Lung (tissue), 12 donors: ENCODE measurements around the gene CCT5. TPM values are rescaled to one million over a fixed set of nuclear protein-coding genes. Genes with fewer than 3 reads are reported as not detected.

Experiments
- ATAC-seq: fragments of 200-7000 bp; cut with Tn5 transposase; one replicate; pipeline ENCODE4 v1.9.1; 2020; ENCODE audit warnings: moderate number of reproducible peaks; ENCODE audit not compliant: insufficient read depth, low FRiP score
- DNase-seq, 3 donors: peaks; one replicate each; pipeline ENCODE4 v3.0.0-alpha.2; 2013 to 2017
- H3K27ac ChIP-seq, 2 donors: one replicate each; pipeline ENCODE4 v1.5.1; 2013; ENCODE audit warnings: mild to moderate bottlenecking in 2 of 2, moderate library complexity in 2 of 2, control low read depth in 1 of 2, inconsistent platforms in 1 of 2, low read depth in 1 of 2, low read length in 1 of 2
- H3K27me3 ChIP-seq, 3 donors: one replicate each; pipeline ENCODE4 v1.5.1; 2013; ENCODE audit warnings: low read length in 2 of 3; ENCODE audit not compliant: control insufficient read depth in 3 of 3, insufficient read depth in 3 of 3
- H3K36me3 ChIP-seq, 4 donors: one replicate each; pipeline ENCODE4 v1.5.1; 2013; ENCODE audit warnings: low read length in 4 of 4, mild to moderate bottlenecking in 1 of 4, moderate library complexity in 1 of 4; ENCODE audit not compliant: control insufficient read depth in 4 of 4, insufficient read depth in 4 of 4
- H3K4me1 ChIP-seq, 5 donors: one replicate each; pipeline ENCODE4 v1.5.1; 2013; ENCODE audit warnings: low read length in 5 of 5, mild to moderate bottlenecking in 2 of 5, moderate library complexity in 1 of 5; ENCODE audit not compliant: control insufficient read depth in 5 of 5, insufficient read depth in 5 of 5
- H3K4me3 ChIP-seq: one replicate; pipeline ENCODE4 v1.5.1; 2013; ENCODE audit warnings: mild to moderate bottlenecking, control low read depth, moderate library complexity
- H3K9ac ChIP-seq, 2 donors: one replicate each; pipeline ENCODE4 v1.5.1; 2013; ENCODE audit warnings: low read length in 2 of 2, control low read depth in 1 of 2; ENCODE audit not compliant: insufficient read depth in 1 of 2
- H3K9me3 ChIP-seq, 4 donors: one replicate each; pipeline ENCODE4 v1.5.1; 2013; ENCODE audit warnings: low read length in 3 of 4, mild to moderate bottlenecking in 1 of 4, moderate library complexity in 1 of 4; ENCODE audit not compliant: control insufficient read depth in 4 of 4, insufficient read depth in 3 of 4
- WGBS, 2 donors: extraction: QIAGEN DNeasy Blood & Tissue Kit; methylation state at CpG; one replicate each; pipeline ENCODE4 v1.1.7; 2013; 5-methylcytosine and 5-hydroxymethylcytosine counted together
- polyA plus RNA-seq, 2 donors: library from polyadenylated mRNA; stranded (reverse); fragments of 200-250 nt; gene quantifications; one replicate each; pipeline ENCODE4 v1.2.1, GENCODE V29; 2013
- total RNA-seq, 2 donors: library from RNA; depleted of rRNA in 1 of 2; stranded (reverse); fragments of >200 nt in 1 of 2; gene quantifications; one replicate each; pipeline ENCODE4 v1.2.1, GENCODE V29; 2014 to 2021
- TF ChIP-seq, protein P1 (sequence below): IDR thresholded peaks from 2 replicates; pipeline ENCODE4 v1.5.1; 2012; ENCODE audit warnings: mild to moderate bottlenecking; ENCODE audit errors: control extremely low read depth, extremely low read depth
- donor health status: control.
- donor health status: control.
- donor health status: Bipolar disorder and iron deficiency.
- donor health status: healthy.
- donor health status: DM: yes; HTN: yes; CAD: no.

Gene CCT5
- total and polyA plus RNA-seq, 4 donors = 127 to 257 (median 155) TPM

DNA sequence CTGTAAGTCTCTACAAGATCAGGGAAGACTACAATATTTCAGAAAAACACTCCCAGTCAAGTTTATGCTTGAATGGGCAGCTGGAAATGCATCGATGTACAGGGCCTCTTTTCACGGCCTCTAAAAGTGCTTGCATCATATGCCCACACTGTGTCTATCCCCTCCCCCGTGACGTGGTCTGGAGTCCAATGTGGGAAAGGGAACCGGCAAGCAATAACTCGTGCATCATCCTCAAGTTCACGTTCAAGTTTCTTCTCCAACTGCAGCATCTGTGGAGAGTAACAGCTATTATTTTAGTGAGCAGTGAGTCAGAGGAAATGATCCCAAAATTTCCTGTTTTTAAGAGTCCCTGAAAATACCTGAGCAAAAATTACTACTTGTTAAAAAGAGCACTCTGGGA lies 22.7 kb upstream of the CCT5 start:
- TF ChIP-seq, protein P1, sequence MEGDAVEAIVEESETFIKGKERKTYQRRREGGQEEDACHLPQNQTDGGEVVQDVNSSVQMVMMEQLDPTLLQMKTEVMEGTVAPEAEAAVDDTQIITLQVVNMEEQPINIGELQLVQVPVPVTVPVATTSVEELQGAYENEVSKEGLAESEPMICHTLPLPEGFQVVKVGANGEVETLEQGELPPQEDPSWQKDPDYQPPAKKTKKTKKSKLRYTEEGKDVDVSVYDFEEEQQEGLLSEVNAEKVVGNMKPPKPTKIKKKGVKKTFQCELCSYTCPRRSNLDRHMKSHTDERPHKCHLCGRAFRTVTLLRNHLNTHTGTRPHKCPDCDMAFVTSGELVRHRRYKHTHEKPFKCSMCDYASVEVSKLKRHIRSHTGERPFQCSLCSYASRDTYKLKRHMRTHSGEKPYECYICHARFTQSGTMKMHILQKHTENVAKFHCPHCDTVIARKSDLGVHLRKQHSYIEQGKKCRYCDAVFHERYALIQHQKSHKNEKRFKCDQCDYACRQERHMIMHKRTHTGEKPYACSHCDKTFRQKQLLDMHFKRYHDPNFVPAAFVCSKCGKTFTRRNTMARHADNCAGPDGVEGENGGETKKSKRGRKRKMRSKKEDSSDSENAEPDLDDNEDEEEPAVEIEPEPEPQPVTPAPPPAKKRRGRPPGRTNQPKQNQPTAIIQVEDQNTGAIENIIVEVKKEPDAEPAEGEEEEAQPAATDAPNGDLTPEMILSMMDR = no peak
- peaks cover 0 to 7% (median under 1%) of the 10 kb centered on the region in 4 donors for H3K36me3 ChIP-seq

DNA sequence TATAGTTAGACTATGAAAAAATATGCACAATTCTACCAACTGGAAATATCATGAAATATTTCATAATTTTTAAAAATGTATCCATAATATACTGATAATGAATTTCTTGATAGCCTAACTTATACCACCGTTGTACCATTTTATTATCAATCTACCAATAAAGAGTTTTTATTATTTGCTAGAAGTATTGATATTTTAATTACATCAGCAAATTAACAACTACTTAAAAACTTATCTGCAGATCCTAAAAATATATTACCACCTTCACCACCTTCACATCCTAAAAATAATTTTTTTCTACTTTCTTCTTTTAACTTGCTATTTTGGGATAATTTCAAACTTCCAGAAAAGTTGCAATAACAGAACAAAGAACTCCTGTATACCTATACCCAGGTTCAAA lies 21.8 kb upstream of the CCT5 start:
- Histone ChIP-seq H3K9ac (no peak overlapping the region), H3K27me3 (no peaks in the 10 kb centered on the region), H3K9me3 (peaks cover 0 to 4% (median 0%) of the 10 kb centered on the region in 4 donors), H3K4me3 (no peak overlapping the region), H3K36me3 (peaks cover 0 to 7% (median 2%) of the 10 kb centered on the region in 4 donors), H3K27ac (no peak overlapping the region), H3K4me1 (no peaks in the 10 kb centered on the region)
- DNase-seq (no peak), ATAC-seq (no peak)
- TF ChIP-seq, protein P1 = no peak
- 98 to 100% methylated on average over 1 of the region's 1 CpG for WGBS, 2 donors

More for the DNA sequence above, 22.7 kb upstream of the CCT5 start:
- H3K27me3 ChIP-seq = no peaks in the 10 kb centered on the region
- no peak overlapping the region for H3K4me3 ChIP-seq
- no peak overlapping the region for H3K9ac ChIP-seq
- no peak for ATAC-seq
- no peak overlapping the region for H3K27ac ChIP-seq
- 76 to 88% methylated on average over 7 of the region's 7 CpGs for WGBS, 2 donors
- no peaks in the 10 kb centered on the region for H3K4me1 ChIP-seq
- H3K9me3 ChIP-seq = peaks cover 0 to 4% (median 0%) of the 10 kb centered on the region in 4 donors
- DNase-seq = no peak

DNA sequence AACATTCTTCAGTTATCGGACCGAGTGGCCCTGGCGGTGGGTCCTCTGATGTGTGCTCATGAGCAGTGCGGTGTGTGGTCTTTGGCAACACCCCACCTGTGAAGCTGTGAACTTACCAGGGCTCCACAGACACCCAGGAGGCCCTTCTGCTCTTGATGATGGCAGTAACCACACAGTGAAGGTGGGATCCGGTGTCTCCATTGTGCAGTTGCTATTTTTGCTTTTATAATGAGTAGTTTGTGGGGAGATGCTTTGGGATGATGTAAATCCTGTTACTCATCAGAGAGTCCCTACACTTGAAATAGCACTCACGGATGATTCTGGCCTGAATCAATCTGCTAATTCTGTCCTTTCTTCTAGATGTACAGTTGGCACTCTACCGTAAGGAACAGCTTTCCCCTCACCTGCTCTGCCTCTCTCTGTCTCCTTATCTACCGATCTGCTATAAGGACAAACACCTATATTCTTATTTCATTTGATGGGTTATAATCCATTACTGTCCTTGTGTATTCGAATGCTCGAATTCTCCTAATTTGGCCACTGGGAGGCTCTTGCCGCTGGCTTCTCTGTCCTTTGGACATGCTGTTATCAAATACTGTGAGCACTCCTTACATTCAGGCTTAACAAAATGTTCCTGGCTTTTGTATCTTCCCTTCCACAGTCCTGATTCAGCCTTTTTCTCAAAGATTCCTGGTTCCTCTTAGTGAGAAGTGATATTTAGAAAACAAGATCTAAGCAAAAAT lies 20.6 kb upstream of the CCT5 start:
- no peak overlapping the region for H3K9ac ChIP-seq
- TF ChIP-seq, protein P1 = no peak
- no peaks in the 10 kb centered on the region for H3K4me1 ChIP-seq
- ATAC-seq = no peak
- no peak overlapping the region for H3K4me3 ChIP-seq
- H3K9me3 ChIP-seq = peaks cover 0 to 4% (median 0%) of the 10 kb centered on the region in 4 donors
- peaks cover 0 to 7% (median 2%) of the 10 kb centered on the region in 4 donors for H3K36me3 ChIP-seq
- 93 to 94% methylated on average over 11 of the region's 11 CpGs for WGBS, 2 donors
- H3K27ac ChIP-seq = no peak overlapping the region
- no peak for DNase-seq
- no peaks in the 10 kb centered on the region for H3K27me3 ChIP-seq
